DND-41 (cell line): ENCODE data around the gene TMCC1.

ENCODE experiments used
- ATAC-seq: fragments of 200-7000 bp; cut with Tn5 transposase; 3 replicates; pipeline ENCODE4 v1.9.1; 2021; ENCODE audit warnings: low read depth; ENCODE audit not compliant: insufficient read depth
- DNase-seq: peaks from one replicate; pipeline ENCODE4 v3.0.0-alpha.2; 2020
- H2AFZ ChIP-seq: 2 replicates; pipeline ENCODE4 v1.6.0; 2012; ENCODE audit warnings: low read depth, low read length
- H3K27ac ChIP-seq: 2 replicates; pipeline ENCODE4 v1.5.1; 2012; ENCODE audit warnings: low read length, inconsistent platforms
- H3K27me3 ChIP-seq: fragments of 200-600 bp; sonication (generic); 2 replicates; pipeline ENCODE4 v1.6.0; 2012; ENCODE audit warnings: low read length, mild to moderate bottlenecking, inconsistent platforms; ENCODE audit not compliant: insufficient read depth, poor library complexity
- H3K36me3 ChIP-seq: 2 replicates; pipeline ENCODE4 v1.5.1; 2012; ENCODE audit warnings: low read length, inconsistent platforms; ENCODE audit not compliant: insufficient read depth
- H3K4me1 ChIP-seq: 2 replicates; pipeline ENCODE4 v1.5.1; 2012; ENCODE audit warnings: mild to moderate bottlenecking, low read length; ENCODE audit not compliant: insufficient read depth
- H3K4me2 ChIP-seq: 2 replicates; pipeline ENCODE4 v1.6.0; 2012; ENCODE audit warnings: mild to moderate bottlenecking, moderate library complexity, low read length, inconsistent platforms; ENCODE audit not compliant: insufficient read depth
- H3K4me3 ChIP-seq, 2 experiments: fragments of 200-600 bp in 1 of 2; shearing (Covaris generic) in 1 of 2; 2 replicates each; pipeline ENCODE4 v1.5.1; 2012 to 2016; ENCODE audit warnings: inconsistent platforms in 2 of 2, low read length in 2 of 2, mild to moderate bottlenecking in 2 of 2, low read depth in 1 of 2, moderate library complexity in 1 of 2
- H3K79me2 ChIP-seq: 2 replicates; pipeline ENCODE4 v1.6.0; 2012; ENCODE audit warnings: low read length, inconsistent platforms; ENCODE audit not compliant: insufficient read depth
- H3K9ac ChIP-seq: 2 replicates; pipeline ENCODE4 v1.6.0; 2012; ENCODE audit warnings: low read depth, mild to moderate bottlenecking, inconsistent platforms, low read length, moderate library complexity
- H3K9me3 ChIP-seq: 2 replicates; pipeline ENCODE4 v1.5.1; 2012; ENCODE audit warnings: low read length, moderate library complexity, mild to moderate bottlenecking, inconsistent platforms; ENCODE audit not compliant: insufficient read depth, severe bottlenecking
- H4K20me1 ChIP-seq: 2 replicates; pipeline ENCODE4 v1.6.0; 2012; ENCODE audit warnings: low read length; ENCODE audit not compliant: insufficient read depth
- EZH2 ChIP-seq: IDR thresholded peaks from 3 replicates; pipeline ENCODE4 v1.6.1; 2012; ENCODE audit warnings: borderline replicate concordance, low read depth, mild to moderate bottlenecking, moderate library complexity, low read length, inconsistent platforms; ENCODE audit not compliant: severe bottlenecking
- TF ChIP-seq, protein P1 (sequence below): IDR thresholded peaks from 2 replicates; pipeline ENCODE4 v1.5.1; 2012; ENCODE audit warnings: borderline replicate concordance, low read length, moderate library complexity, mild to moderate bottlenecking; ENCODE audit not compliant: poor library complexity, severe bottlenecking; ENCODE audit errors: extremely low read depth

The TMCC1 gene

DNA sequence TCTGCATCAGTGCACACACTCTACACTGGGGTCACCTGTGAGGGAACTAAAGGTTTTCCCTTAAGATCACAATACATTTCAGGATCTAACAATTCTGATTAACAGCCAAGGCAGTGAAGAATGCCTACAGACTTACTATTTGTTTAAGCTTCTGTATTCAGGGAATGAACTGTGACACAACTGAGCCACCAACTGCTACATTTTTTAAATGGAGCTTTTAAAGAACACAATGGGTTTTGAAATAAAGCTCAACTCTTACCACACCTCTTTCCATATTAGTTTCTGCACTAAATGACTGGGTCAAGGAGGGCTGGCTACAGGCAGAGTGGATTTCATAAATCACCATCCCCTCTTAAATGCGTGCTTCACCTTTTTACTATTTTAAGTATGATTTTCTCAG, 100.2 kb downstream of the TMCC1 start:
- Histone ChIP-seq H3K4me1 (no peaks in the 10 kb centered on the region), H3K9ac (no peak overlapping the region), H3K27me3 (no peaks in the 10 kb centered on the region), H3K4me2 (no peak overlapping the region), H3K79me2 (peaks cover 10% of the 10 kb centered on the region; the same call in 1 of the 2 replicates), H4K20me1 (0 out of 2 replicates have a peak, but pooled peaks cover 2% of the 10 kb centered on the region), H3K4me3 (no peak overlapping the region), H2AFZ (no peak overlapping the region), H3K9me3 (no peaks in the 10 kb centered on the region), H3K36me3 (0 out of 2 replicates have a peak, but pooled peaks cover 3% of the 10 kb centered on the region), H3K27ac (no peak overlapping the region)
- DNase-seq (no peak), ATAC-seq (no peak)
- no peak for TF ChIP-seq EZH2

DNA sequence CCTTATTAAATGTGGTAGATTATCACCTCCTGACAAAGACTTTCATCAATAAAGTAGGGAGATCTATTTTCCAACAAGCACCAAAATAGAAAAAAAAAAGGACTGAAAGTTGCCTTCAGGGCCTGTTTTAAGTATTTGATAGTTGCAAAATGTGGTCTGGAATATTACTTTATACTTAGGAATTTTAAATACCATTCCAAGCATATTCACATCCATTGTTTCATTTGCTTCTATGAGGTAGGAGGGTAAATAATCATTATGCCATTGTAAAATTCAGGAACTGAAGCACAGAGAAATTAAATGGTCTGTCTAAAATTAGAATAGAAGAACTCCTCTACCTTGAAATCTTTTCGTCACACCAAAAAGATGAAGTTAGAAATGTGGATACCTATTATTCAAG, 110.0 kb downstream of the TMCC1 start:
- Histone ChIP-seq H3K36me3 (no peaks in the 10 kb centered on the region), H3K79me2 (no peaks in the 10 kb centered on the region; the same call in 1 of the 2 replicates), H4K20me1 (no peaks in the 10 kb centered on the region), H3K9ac (no peak overlapping the region), H3K27ac (no peak overlapping the region), H2AFZ (no peak overlapping the region), H3K9me3 (no peaks in the 10 kb centered on the region), H3K4me2 (no peak overlapping the region), H3K27me3 (no peaks in the 10 kb centered on the region), H3K4me3 (no peak overlapping the region), H3K4me1 (no peaks in the 10 kb centered on the region)
- no peak for ATAC-seq
- no peak for DNase-seq
- TF ChIP-seq, protein P1, sequence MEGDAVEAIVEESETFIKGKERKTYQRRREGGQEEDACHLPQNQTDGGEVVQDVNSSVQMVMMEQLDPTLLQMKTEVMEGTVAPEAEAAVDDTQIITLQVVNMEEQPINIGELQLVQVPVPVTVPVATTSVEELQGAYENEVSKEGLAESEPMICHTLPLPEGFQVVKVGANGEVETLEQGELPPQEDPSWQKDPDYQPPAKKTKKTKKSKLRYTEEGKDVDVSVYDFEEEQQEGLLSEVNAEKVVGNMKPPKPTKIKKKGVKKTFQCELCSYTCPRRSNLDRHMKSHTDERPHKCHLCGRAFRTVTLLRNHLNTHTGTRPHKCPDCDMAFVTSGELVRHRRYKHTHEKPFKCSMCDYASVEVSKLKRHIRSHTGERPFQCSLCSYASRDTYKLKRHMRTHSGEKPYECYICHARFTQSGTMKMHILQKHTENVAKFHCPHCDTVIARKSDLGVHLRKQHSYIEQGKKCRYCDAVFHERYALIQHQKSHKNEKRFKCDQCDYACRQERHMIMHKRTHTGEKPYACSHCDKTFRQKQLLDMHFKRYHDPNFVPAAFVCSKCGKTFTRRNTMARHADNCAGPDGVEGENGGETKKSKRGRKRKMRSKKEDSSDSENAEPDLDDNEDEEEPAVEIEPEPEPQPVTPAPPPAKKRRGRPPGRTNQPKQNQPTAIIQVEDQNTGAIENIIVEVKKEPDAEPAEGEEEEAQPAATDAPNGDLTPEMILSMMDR: no peak
- TF ChIP-seq EZH2: no peak

DNA sequence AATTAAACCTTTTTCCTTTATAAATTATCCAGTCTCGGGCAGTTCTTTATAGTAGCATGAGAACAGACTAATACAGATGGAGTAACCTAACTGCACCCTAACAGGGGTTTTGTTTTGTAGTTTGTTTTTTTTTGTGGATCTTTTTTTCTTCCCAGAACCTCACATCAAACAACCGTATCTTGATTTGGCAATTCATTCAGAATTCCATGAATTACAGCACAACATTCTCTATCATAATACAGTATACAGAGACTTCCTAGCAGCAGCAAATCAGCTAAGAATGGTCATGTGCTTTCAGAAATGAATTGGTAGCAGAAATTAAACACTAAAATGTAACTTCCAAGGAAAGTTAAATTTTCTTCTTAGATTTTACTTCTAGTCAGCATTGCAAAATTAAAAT, 114.6 kb downstream of the TMCC1 start:
- Histone ChIP-seq H3K9ac (no peak overlapping the region), H3K4me3 (no peak overlapping the region), H4K20me1 (no peaks in the 10 kb centered on the region), H3K4me1 (no peaks in the 10 kb centered on the region), H3K27me3 (no peaks in the 10 kb centered on the region), H2AFZ (no peak overlapping the region), H3K4me2 (no peak overlapping the region), H3K79me2 (no peaks in the 10 kb centered on the region; the same call in 1 of the 2 replicates), H3K36me3 (no peaks in the 10 kb centered on the region), H3K27ac (no peak overlapping the region), H3K9me3 (no peaks in the 10 kb centered on the region)
- DNase-seq (no peak), ATAC-seq (no peak)
- no peak for TF ChIP-seq EZH2
- TF ChIP-seq, protein P1: no peak

DNA sequence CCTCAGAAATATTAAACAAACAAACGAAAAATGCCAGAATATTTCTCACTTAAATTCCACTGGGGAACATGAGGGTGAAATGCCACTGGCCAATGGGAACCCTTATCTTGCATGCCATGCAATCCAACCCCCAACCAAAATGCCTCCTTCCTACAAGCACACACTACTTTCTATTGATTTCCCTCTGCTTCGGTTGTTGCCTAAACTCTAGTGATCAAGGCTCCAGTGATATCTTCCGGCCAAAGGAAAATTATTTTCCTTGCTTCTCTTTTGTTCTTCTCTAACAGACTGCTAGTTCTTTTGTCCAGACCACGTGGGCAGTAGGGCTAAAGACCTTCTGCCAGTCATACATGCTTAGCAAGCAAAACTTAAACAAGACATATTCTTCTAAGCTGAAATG, 115.7 kb downstream of the TMCC1 start:
- no peak for ATAC-seq
- Histone ChIP-seq H2AFZ (no peak overlapping the region), H3K9ac (no peak overlapping the region), H3K4me3 (no peak overlapping the region), H3K4me2 (no peak overlapping the region), H3K27ac (no peak overlapping the region), H3K9me3 (no peaks in the 10 kb centered on the region), H3K27me3 (no peaks in the 10 kb centered on the region), H3K36me3 (no peaks in the 10 kb centered on the region), H3K79me2 (no peaks in the 10 kb centered on the region; the same call in 1 of the 2 replicates), H4K20me1 (no peaks in the 10 kb centered on the region), H3K4me1 (no peaks in the 10 kb centered on the region)
- TF ChIP-seq, protein P1: no peak
- no peak for TF ChIP-seq EZH2
- no peak for DNase-seq
